Measurements from ENCODE around the gene MPRIP. TPM values are rescaled to one million over a fixed set of nuclear protein-coding genes. Genes with fewer than 3 reads are reported as not detected.

Gene MPRIP
- total and polyA plus RNA-seq, 2 donors (not counting 1 experiment from before 2014, with no cell fraction given), result 130 to 299 TPM

- POLR2A ChIA-PET, result no interaction called here
- CTCF ChIA-PET, result no interaction called here
- Histone ChIP-seq H3K4me3 (ENCODE audit: control extremely low read depth in 1 of 5, extremely low read depth in 1 of 5, insufficient read depth in 1 of 5, low read depth in 2 of 5, low read length in 4 of 5) (no peak overlapping the region), H3K4me2 (replicated peaks; ENCODE audit: low read depth, low read length, poor library complexity, severe bottlenecking) (no peak overlapping the region), H3K27ac (ENCODE audit: low read length in 2 of 2) (no peak overlapping the region), H3K9ac (ENCODE audit: low read length) (no peak overlapping the region), H3K79me2 (ENCODE audit: control insufficient read depth, insufficient read depth, low read length) (peaks cover 98% of the 10 kb centered on the region), H3K36me3 (replicated peaks in 1 of 2; ENCODE audit: control extremely low read depth in 1 of 2, control insufficient read depth in 1 of 2, extremely low read depth in 1 of 2, insufficient read depth in 2 of 2, low read length in 1 of 2) (peaks cover 3 to 70% of the 10 kb centered on the region in 2 experiments), H3K9me3 (ENCODE audit: control extremely low read depth in 1 of 3, control insufficient read depth in 2 of 3, insufficient read depth in 1 of 3, low read length in 2 of 3) (no peaks in the 10 kb centered on the region), H4K20me1 (ENCODE audit: control insufficient read depth, insufficient read depth, low read length, poor library complexity, severe bottlenecking) (peaks cover 98% of the 10 kb centered on the region), H2AFZ (ENCODE audit: insufficient read depth, low read depth, low read length, poor library complexity, severe bottlenecking) (no peak overlapping the region), H3K4me1 (ENCODE audit: control insufficient read depth in 2 of 2, insufficient read depth in 2 of 2, low read length in 2 of 2) (peaks cover 0 to 4% of the 10 kb centered on the region in 2 donors), H3K27me3 (replicated peaks in 1 of 4; ENCODE audit: control extremely low read depth in 1 of 4, control insufficient read depth in 3 of 4, insufficient read depth in 4 of 4, low read length in 3 of 4) (no peaks in the 10 kb centered on the region)
- Mint-ChIP-seq H3K27me3 (no peaks in the 10 kb centered on the region), H3K27ac (no peak overlapping the region), H3K4me1 (peaks cover 19% of the 10 kb centered on the region), H3K4me3 (no peak overlapping the region), H3K9me3 (ENCODE audit: insufficient read depth) (no peaks in the 10 kb centered on the region)
- ATAC-seq (ENCODE audit: low read depth) (no peak), DNase-seq (no peak)
- intact Hi-C loops (cut with micrococcal nuclease), result no loop called here
- 96% methylated on average over 3 of the region's 7 CpGs for WGBS (ENCODE audit: insufficient coverage)
- no peak for TF ChIP-seq EZH2 (IDR thresholded peaks at IDR 0.05; ENCODE audit: borderline replicate concordance, insufficient read depth, low read depth, low read length, poor library complexity, severe bottlenecking)
- no peak for TF ChIP-seq CTCF (IDR thresholded peaks at IDR 0.05)
Measured at GRCh38 chr17:17078832-17079231, 36.6 kb downstream of the MPRIP start.

GRCh38 chr17:17079336-17079735 lies 37.1 kb downstream of the MPRIP start:
- no peak overlapping the region for H3K4me3 Mint-ChIP-seq
- Histone ChIP-seq H3K27me3 (replicated peaks in 1 of 4; ENCODE audit: control extremely low read depth in 1 of 4, control insufficient read depth in 3 of 4, insufficient read depth in 4 of 4, low read length in 3 of 4) (no peaks in the 10 kb centered on the region), H3K9ac (ENCODE audit: low read length) (no peak overlapping the region), H3K9me3 (ENCODE audit: control extremely low read depth in 1 of 3, control insufficient read depth in 2 of 3, insufficient read depth in 1 of 3, low read length in 2 of 3) (no peaks in the 10 kb centered on the region), H4K20me1 (ENCODE audit: control insufficient read depth, insufficient read depth, low read length, poor library complexity, severe bottlenecking) (peaks cover 98% of the 10 kb centered on the region), H2AFZ (ENCODE audit: insufficient read depth, low read depth, low read length, poor library complexity, severe bottlenecking) (no peak overlapping the region), H3K36me3 (replicated peaks in 1 of 2; ENCODE audit: control extremely low read depth in 1 of 2, control insufficient read depth in 1 of 2, extremely low read depth in 1 of 2, insufficient read depth in 2 of 2, low read length in 1 of 2) (peaks cover 3 to 69% of the 10 kb centered on the region in 2 experiments), H3K27ac (ENCODE audit: low read length in 2 of 2) (no peak overlapping the region), H3K4me3 (ENCODE audit: control extremely low read depth in 1 of 5, extremely low read depth in 1 of 5, insufficient read depth in 1 of 5, low read depth in 2 of 5, low read length in 4 of 5) (no peak overlapping the region), H3K79me2 (ENCODE audit: control insufficient read depth, insufficient read depth, low read length) (peaks cover 98% of the 10 kb centered on the region), H3K4me2 (replicated peaks; ENCODE audit: low read depth, low read length, poor library complexity, severe bottlenecking) (no peak overlapping the region), H3K4me1 (ENCODE audit: control insufficient read depth in 2 of 2, insufficient read depth in 2 of 2, low read length in 2 of 2) (no peaks in the 10 kb centered on the region)
- ChIA-PET CTCF (no interaction called here), POLR2A (no interaction called here)
- H3K9me3 Mint-ChIP-seq (ENCODE audit: insufficient read depth), result no peaks in the 10 kb centered on the region
- no peak for TF ChIP-seq EZH2 (IDR thresholded peaks at IDR 0.05; ENCODE audit: borderline replicate concordance, insufficient read depth, low read depth, low read length, poor library complexity, severe bottlenecking)
- TF ChIP-seq CTCF (IDR thresholded peaks at IDR 0.05), result no peak
- peaks cover 14% of the 10 kb centered on the region for H3K4me1 Mint-ChIP-seq
- 100% methylated on average over 4 of the region's 4 CpGs for whole genome bisulfite sequencing (ENCODE audit: insufficient coverage)
- DNase-seq (no peak), ATAC-seq (ENCODE audit: low read depth) (no peak)
- no peak overlapping the region for H3K27ac Mint-ChIP-seq
- no peaks in the 10 kb centered on the region for H3K27me3 Mint-ChIP-seq
- intact Hi-C loops (cut with micrococcal nuclease), result no loop called here
